Ascending aorta (tissue), 2 donors: ENCODE data around the gene RPTOR. TPM values are rescaled to one million over a fixed set of nuclear protein-coding genes. Genes with fewer than 3 reads are reported as not detected.

Source experiments
- DNase-seq, 2 donors: peaks; one replicate each; pipeline ENCODE4 v3.0.0-alpha.2; 2019; ENCODE audit warnings: low spot score in 2 of 2
- H3K27ac ChIP-seq, 2 donors: fragments of 200-600 bp; sonication (generic); one replicate each; pipeline ENCODE4 v1.5.1; 2016 to 2017; ENCODE audit warnings: mild to moderate bottlenecking in 1 of 2
- H3K27me3 ChIP-seq: fragments of 200-600 bp; sonication (generic); one replicate; pipeline ENCODE4 v1.5.1; 2017
- H3K36me3 ChIP-seq, 2 donors: fragments of 200-600 bp; sonication (generic); one replicate each; pipeline ENCODE4 v1.5.1; 2016
- H3K4me1 ChIP-seq, 2 donors: fragments of 200-600 bp; sonication (generic); one replicate each; pipeline ENCODE4 v1.5.1; 2016 to 2017; ENCODE audit warnings: mild to moderate bottlenecking in 1 of 2
- H3K4me3 ChIP-seq, 2 donors: fragments of 200-600 bp; sonication (generic); one replicate each; pipeline ENCODE4 v1.5.1; 2016 to 2017; ENCODE audit warnings: mild to moderate bottlenecking in 1 of 2
- H3K9me3 ChIP-seq, 2 donors: fragments of 200-600 bp; sonication (generic); one replicate each; pipeline ENCODE4 v1.5.1; 2016
- CTCF ChIP-seq, 3 experiments: fragments of 200-600 bp in 2 of 3; fragments of 450-650 bp in 1 of 3; sonication (generic) in 2 of 3; IDR thresholded peaks; one replicate each; pipeline ENCODE4 v1.5.1; 2016 to 2019; ENCODE audit warnings: antibody characterized with exemption in 3 of 3, mild to moderate bottlenecking in 1 of 3, moderate library complexity in 1 of 3
- intact Hi-C: fragments of 100-400 bp; cut with DNase I; formaldehyde crosslinking; loops from one replicate; pipeline ENCODE4 v1.15.1; 2023
- total RNA-seq: library from RNA; depleted of rRNA; stranded (reverse); fragments of >200 nt; gene quantifications from one replicate; pipeline ENCODE4 v1.1.0, GENCODE V29; 2016

Gene RPTOR
- total RNA-seq, 1 donor from 2014 or later = 36.1 TPM

DNA sequence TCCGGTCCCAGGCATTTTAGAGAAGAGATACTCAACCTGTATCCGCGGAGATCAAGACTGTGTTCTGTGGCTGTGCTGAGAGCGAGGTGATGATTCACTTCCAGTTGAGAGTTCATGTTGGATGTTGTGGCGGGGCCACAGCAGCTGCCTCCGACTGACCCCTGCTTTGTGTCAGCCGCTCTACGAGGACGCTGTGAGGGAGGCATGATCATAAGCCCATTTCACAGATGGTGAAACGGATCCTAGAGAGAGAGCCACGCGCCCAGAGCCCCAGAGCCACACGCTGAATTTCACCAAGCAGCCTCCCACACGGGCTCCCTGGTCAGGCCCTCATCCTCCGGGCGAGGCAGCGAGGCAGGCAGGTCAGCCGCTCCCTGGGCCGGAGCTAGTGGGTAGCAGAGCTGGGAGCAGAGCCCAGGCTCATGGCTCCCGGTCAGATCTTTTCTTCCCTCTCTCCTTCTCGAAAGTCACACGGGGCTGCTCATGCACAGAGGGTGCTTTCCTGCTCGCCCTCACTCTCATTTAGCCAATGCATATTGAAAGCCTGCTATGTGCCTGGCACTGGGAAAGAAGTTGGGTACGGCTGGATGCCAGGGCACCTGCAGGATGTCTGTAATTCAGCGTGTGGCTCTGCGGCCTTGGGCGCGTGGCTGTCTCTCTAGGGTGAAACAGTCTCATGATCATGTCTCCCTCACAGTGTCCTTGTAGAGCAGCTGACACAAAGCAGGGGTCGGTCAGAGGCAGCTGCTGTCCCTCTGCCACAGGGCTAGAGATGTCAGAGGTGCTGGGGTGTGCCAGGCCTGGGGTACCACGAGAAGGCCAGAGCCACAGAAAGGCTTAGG is 291.4 kb downstream of the RPTOR start:
- no peak for TF ChIP-seq CTCF (IDR thresholded peaks at IDR 0.05)
- H3K27me3 ChIP-seq = no peaks in the 10 kb centered on the region
- H3K27ac ChIP-seq = no peak overlapping the region
- H3K4me1 ChIP-seq = peaks cover 0 to 12% of the 10 kb centered on the region in 2 donors
- H3K9me3 ChIP-seq = no peaks in the 10 kb centered on the region
- no peak overlapping the region for H3K4me3 ChIP-seq
- H3K36me3 ChIP-seq = peaks cover 8 to 19% of the 10 kb centered on the region in 2 donors
- intact Hi-C loops = no loop called here
- no peak for DNase-seq

- H3K27me3 ChIP-seq = no peaks in the 10 kb centered on the region
- intact Hi-C loops = no loop called here
Observed at GRCh38 chr17:80836658-80836965, 292.0 kb downstream of the RPTOR start.

GRCh38 chr17:80836971-80837481 is 292.4 kb downstream of the RPTOR start:
- intact Hi-C loops = no loop called here
- peaks cover 0 to 12% of the 10 kb centered on the region in 2 donors for H3K4me1 ChIP-seq
- no peaks in the 10 kb centered on the region for H3K27me3 ChIP-seq
- no peak overlapping the region for H3K4me3 ChIP-seq
- DNase-seq = no peak
- H3K36me3 ChIP-seq = peaks cover 8 to 19% of the 10 kb centered on the region in 2 donors
- H3K27ac ChIP-seq = no peak overlapping the region
- no peaks in the 10 kb centered on the region for H3K9me3 ChIP-seq
- no peak for TF ChIP-seq CTCF (IDR thresholded peaks at IDR 0.05)

More at GRCh38 chr17:80836658-80836965, 292.0 kb downstream of the RPTOR start:
- Histone ChIP-seq H3K27ac (no peak overlapping the region), H3K4me3 (no peak overlapping the region), H3K4me1 (peaks cover 0 to 12% of the 10 kb centered on the region in 2 donors), H3K36me3 (peaks cover 8 to 19% of the 10 kb centered on the region in 2 donors), H3K9me3 (no peaks in the 10 kb centered on the region)
- no peak for DNase-seq
- TF ChIP-seq CTCF (IDR thresholded peaks at IDR 0.05) = no peak

- no peak for DNase-seq
- H3K27me3 ChIP-seq = no peaks in the 10 kb centered on the region
- H3K27ac ChIP-seq = no peak overlapping the region
- intact Hi-C loops = no loop called here
- no peak overlapping the region for H3K4me3 ChIP-seq
- no peak for TF ChIP-seq CTCF (IDR thresholded peaks at IDR 0.05)
- H3K36me3 ChIP-seq = peaks cover 8 to 19% of the 10 kb centered on the region in 2 donors
- H3K9me3 ChIP-seq = no peaks in the 10 kb centered on the region
- H3K4me1 ChIP-seq = peaks cover 0 to 7% of the 10 kb centered on the region in 2 donors
Observed at GRCh38 chr17:80837711-80838110, 293.1 kb downstream of the RPTOR start.

GRCh38 chr17:80838311-80839025 is 293.8 kb downstream of the RPTOR start:
- no peak for DNase-seq
- no peak for TF ChIP-seq CTCF (IDR thresholded peaks at IDR 0.05)
- Histone ChIP-seq H3K36me3 (peaks cover 8 to 19% of the 10 kb centered on the region in 2 donors), H3K4me3 (no peak overlapping the region), H3K27me3 (no peaks in the 10 kb centered on the region), H3K9me3 (no peaks in the 10 kb centered on the region), H3K27ac (no peak overlapping the region), H3K4me1 (peaks cover 0 to 4% of the 10 kb centered on the region in 2 donors)
- intact Hi-C loops = no loop called here
